GM12872 (cell line): ENCODE measurements around the gene TCF7L1.

Experiments
- TF ChIP-seq, protein P1 (sequence below): IDR thresholded peaks from 3 replicates; pipeline ENCODE4 v1.5.1; 2011; ENCODE audit warnings: low read depth, mild to moderate bottlenecking, low read length, moderate library complexity; ENCODE audit not compliant: insufficient read depth

The TCF7L1 gene

DNA sequence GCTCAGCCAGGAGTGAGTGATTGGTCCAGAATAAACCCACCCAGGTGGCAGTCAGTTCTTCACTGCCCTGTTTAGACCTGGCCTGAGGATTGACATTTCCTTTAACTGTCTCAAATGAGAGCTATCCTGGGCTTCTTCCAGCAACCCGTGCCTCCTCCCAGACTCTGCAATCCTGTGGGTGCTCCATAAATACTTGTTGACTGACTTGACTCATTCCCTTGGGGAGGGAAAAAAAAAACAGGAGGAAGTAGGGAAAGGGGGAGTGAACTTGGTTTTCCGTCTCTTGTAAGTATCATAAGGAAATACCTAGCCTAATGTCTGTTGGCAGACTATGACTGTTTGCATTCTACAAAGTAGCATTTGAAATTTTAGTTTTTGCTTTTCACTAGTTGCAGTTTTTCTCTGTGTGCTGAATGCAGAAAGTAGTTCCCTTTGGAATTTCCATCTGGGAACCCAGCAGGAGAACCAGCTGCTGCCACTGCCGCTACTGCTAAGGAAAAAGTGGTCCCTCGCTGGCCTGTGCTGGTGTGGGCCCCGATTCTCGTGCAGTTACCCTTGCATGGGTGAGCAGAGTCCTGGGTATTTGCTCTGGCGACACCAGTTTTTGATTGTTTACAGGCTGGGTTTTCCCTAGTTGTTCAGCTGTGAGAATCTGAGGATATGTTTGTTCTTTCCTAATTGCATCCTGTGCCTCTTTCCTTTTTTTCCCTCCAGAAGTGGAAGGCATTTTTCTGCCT lies 115.7 kb downstream of the TCF7L1 start:
- TF ChIP-seq, protein P1, sequence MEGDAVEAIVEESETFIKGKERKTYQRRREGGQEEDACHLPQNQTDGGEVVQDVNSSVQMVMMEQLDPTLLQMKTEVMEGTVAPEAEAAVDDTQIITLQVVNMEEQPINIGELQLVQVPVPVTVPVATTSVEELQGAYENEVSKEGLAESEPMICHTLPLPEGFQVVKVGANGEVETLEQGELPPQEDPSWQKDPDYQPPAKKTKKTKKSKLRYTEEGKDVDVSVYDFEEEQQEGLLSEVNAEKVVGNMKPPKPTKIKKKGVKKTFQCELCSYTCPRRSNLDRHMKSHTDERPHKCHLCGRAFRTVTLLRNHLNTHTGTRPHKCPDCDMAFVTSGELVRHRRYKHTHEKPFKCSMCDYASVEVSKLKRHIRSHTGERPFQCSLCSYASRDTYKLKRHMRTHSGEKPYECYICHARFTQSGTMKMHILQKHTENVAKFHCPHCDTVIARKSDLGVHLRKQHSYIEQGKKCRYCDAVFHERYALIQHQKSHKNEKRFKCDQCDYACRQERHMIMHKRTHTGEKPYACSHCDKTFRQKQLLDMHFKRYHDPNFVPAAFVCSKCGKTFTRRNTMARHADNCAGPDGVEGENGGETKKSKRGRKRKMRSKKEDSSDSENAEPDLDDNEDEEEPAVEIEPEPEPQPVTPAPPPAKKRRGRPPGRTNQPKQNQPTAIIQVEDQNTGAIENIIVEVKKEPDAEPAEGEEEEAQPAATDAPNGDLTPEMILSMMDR = no peak

DNA sequence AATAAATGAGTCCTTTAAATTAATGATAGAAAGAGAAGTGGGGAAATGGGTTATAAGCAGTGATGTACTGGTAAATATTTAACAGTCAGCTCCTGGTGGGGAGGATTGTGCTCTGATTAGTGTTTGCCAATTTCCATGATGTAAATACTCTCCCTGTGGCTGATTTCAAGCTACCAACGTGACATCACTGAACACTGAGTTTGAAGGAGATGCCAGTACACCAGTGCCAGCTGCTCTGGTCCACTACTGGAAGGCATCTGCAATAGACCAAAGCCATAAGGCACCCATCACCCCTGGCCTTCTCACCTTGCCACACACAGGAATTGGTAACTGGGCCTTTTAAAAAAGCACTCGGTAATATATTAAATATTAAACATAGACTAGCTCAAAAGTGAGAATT lies 116.9 kb downstream of the TCF7L1 start:
- TF ChIP-seq, protein P1 = no peak

DNA sequence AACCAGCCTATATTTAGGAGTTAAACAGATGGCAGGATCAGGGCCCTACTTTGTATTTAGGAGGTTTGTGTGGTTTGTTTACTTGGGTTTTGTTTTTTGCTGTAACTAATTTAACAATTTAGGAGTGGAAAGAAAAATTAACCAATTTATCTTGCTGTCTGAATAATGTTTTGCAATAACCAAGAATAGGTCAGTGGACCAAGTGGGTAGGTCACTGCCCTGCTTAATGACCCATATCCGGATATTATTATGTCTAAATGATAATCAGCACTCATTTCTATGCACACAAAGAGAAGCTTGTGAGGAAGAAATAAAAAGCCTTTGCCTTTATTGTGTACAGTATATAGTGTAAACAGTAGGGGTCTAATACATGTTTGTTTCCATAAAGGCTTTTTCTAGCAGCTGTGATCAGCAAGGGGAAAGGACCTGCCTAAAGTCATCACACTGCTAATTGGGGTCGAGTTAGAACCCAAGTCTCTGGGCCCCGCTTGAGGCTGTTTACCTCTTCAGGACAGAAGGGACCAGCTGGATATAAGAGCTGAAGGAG lies 118.0 kb downstream of the TCF7L1 start:
- TF ChIP-seq, protein P1 = no peak

DNA sequence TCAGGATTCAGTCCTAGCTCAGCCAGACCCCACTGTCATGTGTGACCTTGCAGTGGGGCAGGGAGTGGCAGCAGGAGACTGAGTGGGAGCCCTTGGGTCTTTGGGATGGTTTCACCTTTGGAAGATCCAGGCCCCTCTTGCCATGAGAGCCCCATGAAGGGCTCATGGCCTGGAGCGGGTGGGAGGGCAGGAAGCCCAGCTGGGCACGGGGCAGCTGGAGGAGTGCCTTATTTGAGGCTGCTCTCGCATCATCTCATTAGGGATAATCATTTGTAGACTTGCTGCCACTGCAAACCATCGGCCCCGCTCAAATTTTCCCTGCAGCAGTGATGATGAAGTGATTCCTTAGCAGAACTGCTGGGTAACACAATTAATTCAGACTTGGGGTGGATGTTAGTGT lies 120.7 kb downstream of the TCF7L1 start:
- TF ChIP-seq, protein P1 = no peak

DNA sequence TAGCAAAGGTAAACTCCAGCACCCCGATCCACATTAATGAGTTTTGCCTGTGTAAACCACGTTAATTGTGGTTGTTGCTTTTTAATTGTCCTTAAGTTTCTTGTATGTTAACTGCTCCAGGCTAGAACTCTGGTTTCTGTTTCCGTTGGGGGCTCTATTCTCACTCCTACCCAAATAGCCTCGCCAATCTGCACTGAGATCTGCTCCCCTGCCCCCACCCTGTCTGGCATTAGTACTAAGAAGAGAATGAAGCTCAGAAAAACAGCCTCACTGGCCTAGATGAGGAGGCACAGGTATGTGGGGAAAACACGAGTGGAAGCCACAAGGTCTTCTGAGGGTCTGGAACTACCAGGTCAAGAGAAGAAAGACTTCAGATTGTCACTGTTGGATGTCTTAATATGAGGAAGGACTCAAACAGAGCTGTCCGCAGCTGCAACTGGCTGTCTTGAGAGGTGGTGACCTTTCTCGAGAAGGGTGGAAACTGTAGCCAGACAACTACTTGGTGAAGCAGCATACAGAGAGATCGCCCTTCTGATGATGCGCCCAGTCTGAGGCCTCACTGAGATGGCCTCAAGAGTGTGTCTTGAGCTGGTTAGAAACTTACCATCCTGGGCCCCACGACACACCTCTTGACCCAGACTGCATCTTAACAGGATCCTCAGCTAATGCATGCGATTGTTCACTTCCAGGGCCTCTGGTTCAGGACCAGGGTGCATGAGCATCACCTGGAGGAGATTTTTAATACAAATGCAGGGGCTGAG lies 121.5 kb downstream of the TCF7L1 start:
- TF ChIP-seq, protein P1 = no peak

DNA sequence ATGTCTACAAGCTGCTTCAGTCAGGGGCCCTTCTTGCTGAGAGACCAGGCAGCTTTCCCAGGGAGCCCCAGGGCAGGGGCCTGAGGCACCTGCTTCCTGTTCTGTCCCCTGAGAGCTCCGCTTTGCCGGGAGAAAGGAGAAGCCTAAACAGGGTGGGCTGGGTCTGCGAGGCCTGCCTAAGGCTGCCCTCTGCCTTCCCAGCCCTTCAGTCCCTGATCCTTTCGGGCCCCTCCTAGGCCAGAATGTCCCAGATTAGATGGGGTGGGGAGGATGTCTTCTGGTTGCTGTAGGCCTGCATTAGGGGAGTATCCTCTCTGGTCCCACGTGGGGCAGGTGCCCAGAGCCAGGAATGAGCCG lies 122.2 kb downstream of the TCF7L1 start:
- TF ChIP-seq, protein P1 = no peak

DNA sequence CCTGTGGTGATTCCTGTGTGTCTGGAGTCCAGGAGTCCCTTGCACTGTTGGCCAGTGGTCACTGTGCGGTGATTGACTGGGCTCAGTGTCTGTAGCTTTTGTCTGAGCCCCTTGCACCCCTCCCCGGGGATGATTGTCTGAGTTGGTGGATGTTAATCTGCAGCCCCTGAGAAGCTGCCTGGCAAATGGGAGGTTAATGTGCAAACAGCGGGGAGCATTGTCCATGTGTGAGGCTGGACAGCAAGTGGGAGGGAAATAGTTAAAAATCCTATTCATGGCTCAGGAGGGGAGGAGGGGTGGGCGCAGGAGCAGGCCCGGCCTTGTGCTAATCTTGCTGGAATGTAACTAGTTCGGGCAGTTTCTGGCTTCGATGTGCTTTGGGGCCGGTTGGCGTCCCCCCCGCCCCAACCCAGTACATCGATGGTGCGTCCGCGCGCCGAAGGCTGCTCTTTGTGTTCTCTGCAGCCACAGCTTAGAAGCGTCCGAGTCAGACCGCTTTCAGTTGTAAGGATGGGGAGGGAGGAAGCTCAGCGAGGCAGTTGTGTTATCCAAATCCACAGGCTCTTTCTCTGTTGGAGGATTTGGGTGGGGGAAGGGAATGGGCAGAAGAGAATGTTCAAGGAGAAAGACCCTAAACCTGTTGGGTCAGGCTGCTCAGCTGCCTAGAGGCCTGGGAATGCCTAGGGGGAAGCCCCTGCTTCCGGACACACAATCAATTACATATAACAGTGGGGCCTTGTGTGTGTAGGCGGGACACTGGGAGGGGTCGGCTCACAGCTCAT lies 122.8 kb downstream of the TCF7L1 start:
- TF ChIP-seq, protein P1 = no peak
